GM18517 (cell line): ENCODE results near the gene NR4A1.
"Not testable (repeated sequence)": the region's sequence is repeated elsewhere in the genome, so short reads cannot be mapped to it uniquely, and the experiment has no call there.

Experiments used
- ATAC-seq: cut with Tn5 transposase; IDR thresholded peaks from one replicate; pipeline ENCODE4 v1.9.1; 2021; ENCODE audit warnings: mild to moderate bottlenecking, moderate library complexity; ENCODE audit not compliant: unreplicated experiment

The NR4A1 gene

DNA sequence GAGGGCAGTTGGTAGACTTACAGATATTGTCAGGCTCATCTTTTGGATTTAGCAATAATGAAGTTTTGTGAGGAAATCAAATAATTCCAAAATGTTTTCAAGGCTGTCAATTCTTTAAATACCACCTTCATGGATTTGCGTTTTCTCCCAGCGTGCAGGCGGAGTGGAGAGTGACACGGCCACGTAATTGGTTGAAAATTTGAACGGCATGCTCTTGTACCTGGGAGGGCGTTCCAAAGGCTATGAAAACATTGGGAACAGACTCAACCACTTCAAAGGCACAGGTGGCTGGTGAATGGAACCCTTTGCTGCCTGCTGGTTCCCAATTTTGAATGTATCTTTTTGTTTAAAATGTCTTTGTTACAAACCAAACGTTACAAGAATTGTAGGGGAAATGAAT is 40.6 kb downstream of the NR4A1 start:
- no peak for ATAC-seq

DNA sequence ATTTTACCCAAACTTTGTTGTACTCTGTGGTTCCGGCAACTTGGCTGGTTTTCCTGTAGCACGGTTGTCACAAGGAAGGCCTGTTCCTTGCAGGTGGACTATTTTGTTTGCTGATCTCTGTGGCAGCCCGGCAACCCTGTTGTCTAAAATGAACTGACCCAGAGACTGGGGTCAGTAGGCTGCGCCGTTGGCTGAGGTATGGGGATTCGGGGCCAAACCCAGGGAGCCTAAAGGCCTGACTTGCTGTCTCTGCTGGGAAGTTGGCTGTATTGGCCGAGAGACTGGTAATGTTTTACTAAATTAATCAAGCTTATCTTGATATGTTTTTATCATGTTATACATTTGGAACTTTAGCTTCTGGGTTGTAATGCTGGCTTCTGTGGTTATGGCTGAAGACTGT is 42.1 kb downstream of the NR4A1 start:
- no peak for ATAC-seq

DNA sequence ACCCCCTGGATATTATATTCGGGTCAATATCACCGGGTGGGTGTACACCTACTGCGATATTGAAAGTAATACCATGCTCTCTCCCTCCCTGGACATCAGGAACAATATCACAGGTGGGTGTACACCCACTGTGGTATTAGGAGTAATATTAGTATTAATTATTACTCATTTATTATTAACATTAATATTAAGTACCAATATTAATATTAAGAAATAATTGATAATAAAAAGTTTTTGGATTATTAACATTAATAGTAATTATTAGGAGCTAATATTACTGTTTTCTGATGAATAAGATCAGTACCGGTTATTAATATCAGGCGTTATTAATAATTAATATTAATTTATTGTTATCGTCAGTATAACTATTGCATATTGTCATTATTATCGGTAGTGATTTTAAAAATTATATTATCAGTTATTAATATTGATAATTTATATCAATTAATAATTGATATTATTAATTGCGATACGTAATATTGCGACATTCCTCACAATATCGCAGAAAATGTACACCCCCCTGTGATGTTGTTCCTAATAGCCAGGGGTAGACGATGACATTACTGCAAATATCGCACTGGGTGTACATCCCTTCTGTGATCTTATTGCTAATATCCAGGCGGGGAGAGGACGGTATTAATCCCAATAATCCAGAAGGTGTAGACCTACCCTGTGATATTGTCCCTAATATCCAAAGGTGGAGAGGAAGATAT is 45.2 kb downstream of the NR4A1 start:
- no peak for ATAC-seq

DNA sequence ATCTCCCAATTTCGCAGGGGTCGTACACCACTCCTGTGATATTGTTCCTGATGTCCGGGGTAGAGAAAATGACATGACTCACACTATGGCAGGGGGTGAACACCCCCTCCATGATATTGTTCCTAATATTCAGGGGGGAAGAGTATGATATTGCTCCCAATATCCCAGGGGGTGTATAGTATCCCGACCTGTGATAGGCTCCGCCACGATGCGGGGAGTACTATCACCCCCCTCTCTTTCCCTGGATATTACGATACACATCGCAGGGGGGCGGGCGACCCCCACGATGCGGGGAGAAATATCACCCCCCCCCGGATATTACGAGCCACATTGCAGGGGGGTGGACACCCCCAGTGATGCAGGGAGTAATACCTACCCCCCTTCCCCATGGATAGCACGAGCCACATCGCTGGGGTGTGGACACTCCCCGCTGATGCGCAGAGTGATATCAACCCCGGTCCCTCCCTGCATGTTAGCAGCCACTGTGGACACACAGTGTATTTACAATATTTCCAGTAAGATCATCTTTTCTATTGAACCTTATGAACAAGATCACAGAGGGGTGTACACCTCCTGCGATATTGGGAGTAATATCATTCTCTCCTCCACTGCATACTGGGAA is 45.9 kb downstream of the NR4A1 start:
- ATAC-seq: no peak

DNA sequence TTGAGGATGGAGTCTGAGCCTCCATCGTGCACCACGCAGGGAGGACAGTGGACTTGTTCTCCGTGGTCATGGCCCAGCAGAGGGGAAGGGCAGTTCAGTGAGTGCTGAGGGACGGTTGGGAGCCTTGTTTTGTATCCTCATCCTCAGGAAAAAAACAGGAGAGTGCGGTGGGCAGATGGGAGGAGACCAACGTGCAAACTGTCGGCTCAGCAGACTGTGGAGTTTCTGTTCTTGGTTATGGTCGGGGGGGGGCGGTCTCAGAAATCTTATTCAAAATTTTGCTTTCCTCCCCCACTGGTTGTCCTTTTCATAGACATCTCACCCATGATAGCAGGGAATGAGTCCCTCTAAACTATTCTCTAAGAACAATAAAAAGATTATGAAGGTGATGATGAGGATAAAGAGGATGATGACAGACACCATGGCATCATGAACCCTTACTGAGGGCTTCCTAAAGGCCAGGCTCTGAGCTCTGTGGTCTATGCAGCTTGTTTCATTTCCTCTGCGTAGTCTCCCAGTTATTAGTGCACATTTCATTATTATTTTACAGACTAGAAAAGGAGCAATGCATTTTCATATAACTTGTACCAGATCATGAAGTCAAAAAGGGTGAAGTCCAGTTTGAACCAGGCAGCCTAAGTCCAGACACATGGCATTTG is 53.3 kb downstream of the NR4A1 start:
- ATAC-seq: not testable (repeated sequence)
